Retinal pigment epithelial cell (primary cell): ENCODE results near the gene MRPL46.
"Not testable (repeated sequence)": the region's sequence is repeated elsewhere in the genome, so short reads cannot be mapped to it uniquely, and the experiment has no call there.

Source experiments
- DNase-seq: peaks from one replicate; pipeline ENCODE4 v3.0.0-alpha.2; 2010; ENCODE audit warnings: low read depth
- H3K4me3 ChIP-seq: 2 replicates; pipeline ENCODE4 v1.5.1; 2011; ENCODE audit warnings: mild to moderate bottlenecking, low read length, control low read depth, moderate library complexity
- CTCF ChIP-seq: conservative IDR thresholded peaks from 2 replicates; pipeline ENCODE4 v1.5.1; 2011; ENCODE audit warnings: low read depth, low read length, control low read depth, inconsistent platforms

Gene MRPL46

GRCh38 chr15:88480981-88481380 is 13.8 kb upstream of the MRPL46 start:
- no peak for DNase-seq
- H3K4me3 ChIP-seq = no peak overlapping the region
- TF ChIP-seq CTCF = no peak

- H3K4me3 ChIP-seq = no peak overlapping the region
- no peak for DNase-seq
- no peak for TF ChIP-seq CTCF
Observed at GRCh38 chr15:88479169-88479568, 12.0 kb upstream of the MRPL46 start.

GRCh38 chr15:88477904-88478303 is 10.7 kb upstream of the MRPL46 start:
- no peak for TF ChIP-seq CTCF
- no peak for DNase-seq
- no peak overlapping the region for H3K4me3 ChIP-seq

- no peak overlapping the region for H3K4me3 ChIP-seq
Observed at GRCh38 chr15:88477126-88477525, 9.9 kb upstream of the MRPL46 start.

GRCh38 chr15:88476635-88477060 is 9.5 kb upstream of the MRPL46 start:
- DNase-seq = no peak
- no peak overlapping the region for H3K4me3 ChIP-seq
- TF ChIP-seq CTCF = peak; percentile 62

More at GRCh38 chr15:88477126-88477525, 9.9 kb upstream of the MRPL46 start:
- no peak for DNase-seq
- no peak for TF ChIP-seq CTCF

- not testable (repeated sequence) for DNase-seq, H3K4me3 ChIP-seq
Observed at GRCh38 chr15:88473661-88474293, 6.6 kb upstream of the MRPL46 start.

- H3K4me3 ChIP-seq = no peak overlapping the region
- no peak for DNase-seq
- TF ChIP-seq CTCF = no peak
Observed at GRCh38 chr15:88472225-88472624, 5.0 kb upstream of the MRPL46 start.
